H1 (cell line): ENCODE measurements around the gene ARHGEF38. TPM values are rescaled to one million over a fixed set of nuclear protein-coding genes. Genes with fewer than 3 reads are reported as not detected.

Experiments used
- CTCF ChIA-PET: fragments of 300-600 bp; sonication (Branson Sonifier 250); formaldehyde crosslinking; loops from one replicate; lab custom pipeline; 2021; ENCODE audit not compliant: partially characterized antibody; lab: Charles Lee
- POLR2A ChIA-PET: fragments of 300-600 bp; sonication (Branson Sonifier 250); formaldehyde crosslinking; loops from one replicate; lab custom pipeline; 2021; ENCODE audit warnings: inconsistent platforms; ENCODE audit not compliant: partially characterized antibody; lab: Charles Lee
- DNase-seq, 2 experiments: peaks; one replicate each; pipeline versions ENCODE4 v3.0.0 to v3.0.0-alpha.2; 2010 to 2022; ENCODE audit warnings: low spot score in 2 of 2, low read depth in 1 of 2, mixed read lengths in 1 of 2
- FAIRE-seq: peaks from 2 replicates; lab custom pipeline; 2011; peaks lifted over from hg19 to GRCh38; lab: Jason Lieb, UNC
- H2AFZ ChIP-seq: 2 replicates; pipeline ENCODE4 v1.8.1; 2012; ENCODE audit warnings: low read length, inconsistent platforms
- H2AK5ac ChIP-seq: 2 replicates; pipeline ENCODE4 v1.6.1; 2013; ENCODE audit warnings: low read depth, low read length
- H2BK120ac ChIP-seq: replicated peaks from 2 replicates; pipeline ENCODE3; 2013; ENCODE audit warnings: low read depth, low read length, inconsistent platforms
- H2BK12ac ChIP-seq: 2 replicates; pipeline ENCODE4 v1.6.1; 2013; ENCODE audit warnings: low read depth, low read length
- H2BK15ac ChIP-seq: 2 replicates; pipeline ENCODE4 v1.6.1; 2013; ENCODE audit warnings: low read length
- H2BK20ac ChIP-seq: 2 replicates; pipeline ENCODE4 v1.6.1; 2013; ENCODE audit warnings: low read length
- H2BK5ac ChIP-seq: 2 replicates; pipeline ENCODE4 v1.6.1; 2013; ENCODE audit warnings: low read depth, low read length
- H3K14ac ChIP-seq: 2 replicates; pipeline ENCODE4 v1.6.1; 2013; ENCODE audit warnings: inconsistent platforms; ENCODE audit not compliant: insufficient read length
- H3K18ac ChIP-seq: 2 replicates; pipeline ENCODE4 v1.6.1; 2013; ENCODE audit warnings: low read length; ENCODE audit errors: extremely low read depth
- H3K23ac ChIP-seq: 2 replicates; pipeline ENCODE4 v1.6.1; 2013; ENCODE audit warnings: inconsistent platforms; ENCODE audit not compliant: insufficient read length
- H3K23me2 ChIP-seq: 2 replicates; pipeline ENCODE4 v1.6.1; 2013; ENCODE audit warnings: low read depth, low read length
- H3K27ac ChIP-seq: 2 replicates; pipeline ENCODE4 v1.6.1; 2011; ENCODE audit warnings: low read depth, low read length, inconsistent platforms
- H3K27me3 ChIP-seq, 4 experiments: replicated peaks in 1 of 4; 1 replicate in 1 of 4; 2 replicates in 3 of 4; pipeline versions ENCODE4 v1.6.1 to v1.8.1; 2011 to 2013; ENCODE audit warnings: low read length in 3 of 4, mild to moderate bottlenecking in 3 of 4, inconsistent platforms in 2 of 4, mixed read lengths in 2 of 4, moderate library complexity in 1 of 4; ENCODE audit not compliant: control insufficient read depth in 3 of 4, insufficient read depth in 3 of 4; ENCODE audit errors: extremely low read depth in 1 of 4
- H3K36me3 ChIP-seq, 4 experiments: 2 replicates each; pipeline versions ENCODE4 v1.6.1 to v1.8.1; 2011 to 2013; ENCODE audit warnings: mild to moderate bottlenecking in 4 of 4, low read length in 3 of 4, moderate library complexity in 2 of 4, control low read depth in 1 of 4, inconsistent platforms in 1 of 4; ENCODE audit not compliant: insufficient read depth in 4 of 4, control insufficient read depth in 2 of 4
- H3K4ac ChIP-seq: replicated peaks from 2 replicates; pipeline ENCODE3; 2013; ENCODE audit warnings: low read length, low read depth, mixed read lengths, inconsistent platforms; ENCODE audit not compliant: insufficient read length
- H3K4me1 ChIP-seq, 4 experiments: replicated peaks in 1 of 4; 1 replicate in 1 of 4; 2 replicates in 3 of 4; pipeline versions ENCODE4 v1.6.1 to v1.8.1; 2011 to 2013; ENCODE audit warnings: low read length in 3 of 4, inconsistent platforms in 2 of 4, mixed read lengths in 1 of 4; ENCODE audit not compliant: insufficient read depth in 4 of 4, control insufficient read depth in 3 of 4
- H3K4me2 ChIP-seq, 2 experiments: 2 replicates each; pipeline versions ENCODE4 v1.6.1 to v1.8.1; 2011 to 2013; ENCODE audit warnings: low read depth in 2 of 2, low read length in 2 of 2, control low read depth in 1 of 2, inconsistent platforms in 1 of 2, mild to moderate bottlenecking in 1 of 2; ENCODE audit not compliant: insufficient read depth in 1 of 2
- H3K4me3 ChIP-seq, 4 experiments: fragments of 200-600, 300-600 bp in 1 of 4; sonication (generic), shearing (Covaris generic), sonication (Bioruptor Twin) in 1 of 4; 2 replicates each; pipeline versions ENCODE4 v1.5.1 to v1.8.1; 2011 to 2016; ENCODE audit warnings: low read length in 4 of 4, low read depth in 3 of 4, control low read depth in 2 of 4, inconsistent platforms in 2 of 4, mild to moderate bottlenecking in 2 of 4, mixed read lengths in 1 of 4, moderate library complexity in 1 of 4; ENCODE audit not compliant: insufficient read depth in 2 of 4; ENCODE audit errors: extremely low read depth in 1 of 4
- H3K56ac ChIP-seq: replicated peaks from 2 replicates; pipeline ENCODE3; 2013; ENCODE audit warnings: low read depth, mild to moderate bottlenecking, mixed read lengths, low read length, inconsistent platforms; ENCODE audit not compliant: insufficient read length
- H3K79me1 ChIP-seq: 2 replicates; pipeline ENCODE4 v1.6.1; 2013; ENCODE audit warnings: low read depth, low read length, control low read depth
- H3K79me2 ChIP-seq, 2 experiments: 2 replicates each; pipeline versions ENCODE4 v1.6.1 to v1.8.1; 2012 to 2013; ENCODE audit warnings: low read length in 2 of 2, mild to moderate bottlenecking in 2 of 2, inconsistent platforms in 1 of 2; ENCODE audit not compliant: insufficient read depth in 2 of 2, control insufficient read depth in 1 of 2
- H3K9ac ChIP-seq, 4 experiments: replicated peaks in 1 of 4; 1 replicate in 1 of 4; 2 replicates in 3 of 4; pipeline versions ENCODE4 v1.6.1 to v1.8.1; 2011 to 2013; ENCODE audit warnings: low read depth in 3 of 4, low read length in 3 of 4, control low read depth in 2 of 4, mild to moderate bottlenecking in 2 of 4, moderate library complexity in 2 of 4, inconsistent platforms in 1 of 4; ENCODE audit errors: extremely low read depth in 1 of 4
- H3K9me3 ChIP-seq, 2 experiments: 2 replicates each; pipeline versions ENCODE4 v1.6.1 to v1.8.1; 2012 to 2013; ENCODE audit warnings: mild to moderate bottlenecking in 2 of 2, moderate library complexity in 2 of 2, control low read depth in 1 of 2, inconsistent platforms in 1 of 2, low read depth in 1 of 2, low read length in 1 of 2, mixed read lengths in 1 of 2; ENCODE audit not compliant: insufficient read depth in 2 of 2
- H4K20me1 ChIP-seq, 2 experiments: replicated peaks in 1 of 2; 2 replicates each; pipeline versions ENCODE3 to v1.8.1; 2011 to 2013; ENCODE audit warnings: inconsistent platforms in 2 of 2, low read length in 2 of 2, mild to moderate bottlenecking in 1 of 2; ENCODE audit not compliant: insufficient read depth in 2 of 2, control insufficient read depth in 1 of 2
- H4K5ac ChIP-seq: 2 replicates; pipeline ENCODE4 v1.6.1; 2013; ENCODE audit warnings: low read length, low read depth, mixed read lengths, inconsistent platforms; ENCODE audit not compliant: insufficient read length
- H4K8ac ChIP-seq: 2 replicates; pipeline ENCODE4 v1.8.0; 2013; ENCODE audit warnings: mild to moderate bottlenecking, moderate library complexity, low read length, inconsistent platforms; ENCODE audit not compliant: insufficient read depth; ENCODE audit errors: extremely low read depth
- H4K91ac ChIP-seq: replicated peaks from 2 replicates; pipeline ENCODE3; 2013; ENCODE audit warnings: low read length, mixed read lengths, inconsistent platforms; ENCODE audit not compliant: insufficient read length
- CEBPB ChIP-seq: IDR thresholded peaks from 2 replicates; pipeline ENCODE4 v1.6.1; 2012; ENCODE audit warnings: low read depth, low read length
- CREB1 ChIP-seq: IDR thresholded peaks from 2 replicates; pipeline ENCODE4 v1.6.1; 2012; ENCODE audit warnings: inconsistent platforms
- JUND ChIP-seq: IDR thresholded peaks from 2 replicates; pipeline ENCODE4 v1.6.1; 2011; ENCODE audit warnings: mild to moderate bottlenecking, improper control_type of control experiment, low read length
- KDM4A ChIP-seq: IDR thresholded peaks from one replicate; pipeline ENCODE4 v1.7.1; 2012; ENCODE audit warnings: low read depth, mild to moderate bottlenecking, moderate library complexity, low read length, inconsistent platforms; ENCODE audit not compliant: severe bottlenecking
- POLR2AphosphoS5 ChIP-seq: IDR thresholded peaks from 2 replicates; pipeline ENCODE4 v1.6.1; 2011; ENCODE audit warnings: low read depth, low read length
- POU5F1 ChIP-seq: IDR thresholded peaks from 2 replicates; pipeline ENCODE4 v1.6.1; 2011; ENCODE audit warnings: low read depth, mild to moderate bottlenecking, low read length, moderate library complexity
- RBBP5 ChIP-seq: IDR thresholded peaks from 2 replicates; pipeline ENCODE4 v1.7.1; 2012; ENCODE audit warnings: low read depth, mild to moderate bottlenecking, inconsistent platforms, low read length, moderate library complexity, borderline replicate concordance
- SAP30 ChIP-seq: fragments of 300-600 bp; sonication (generic); IDR thresholded peaks from 2 replicates; pipeline ENCODE4 v1.7.1; 2012; ENCODE audit warnings: low read length, moderate library complexity, mild to moderate bottlenecking, inconsistent platforms; ENCODE audit not compliant: insufficient read depth, insufficient replicate concordance
- SUZ12 ChIP-seq: fragments of 200-600 bp; sonication (generic); IDR thresholded peaks from 2 replicates; pipeline ENCODE4 v1.6.1; 2012; ENCODE audit warnings: mild to moderate bottlenecking, inconsistent platforms, low read length, moderate library complexity, mixed read lengths
- WGBS, 2 experiments: shearing (Covaris generic) in 1 of 2; methylation state at CpG; one replicate each; pipeline versions ENCODE4 v1.1.6 to v1.1.7; 2013 to 2015; ENCODE audit warnings: low lambda C conversion rate in 2 of 2, mixed read lengths in 2 of 2, inconsistent platforms in 1 of 2, low coverage in 1 of 2, missing lambda C conversion rate in 1 of 2; ENCODE audit not compliant: insufficient replicate concordance in 2 of 2, insufficient coverage in 1 of 2, insufficient read length in 1 of 2; ENCODE audit errors: extremely low coverage in 1 of 2, missing lambda C conversion rate in 1 of 2; 5-methylcytosine and 5-hydroxymethylcytosine counted together
- polyA plus RNA-seq, 7 experiments: library from polyadenylated mRNA; depleted of rRNA in 3 of 7; stranded (reverse) in 5 of 7; unstranded in 2 of 7; fragments of >200 nt in 5 of 7; fragments of 200-250 nt in 2 of 7; gene quantifications; 1 replicate in 5 of 7; 2 replicates in 1 of 7; 4 replicates in 1 of 7; pipeline versions ENCODE4 v1.2.1 to v1.2.3, GENCODE V29; 2011 to 2013; ENCODE audit warnings: missing spikeins in 2 of 7, mixed read lengths in 2 of 7
- total RNA-seq: library from RNA; stranded (reverse); fragmentation: NEBNext Ultra II Directional; extraction: Animal tissue kit (Norgen Biotek cat#: 25700); gene quantifications from 2 replicates; pipeline ENCODE4 v1.2.1, GENCODE V29; 2021

The ARHGEF38 gene
- total and polyA plus RNA-seq, 2 of the 8 experiments (the other 6 are each of a cell fraction or from before 2014, with no cell fraction given): not detected

DNA sequence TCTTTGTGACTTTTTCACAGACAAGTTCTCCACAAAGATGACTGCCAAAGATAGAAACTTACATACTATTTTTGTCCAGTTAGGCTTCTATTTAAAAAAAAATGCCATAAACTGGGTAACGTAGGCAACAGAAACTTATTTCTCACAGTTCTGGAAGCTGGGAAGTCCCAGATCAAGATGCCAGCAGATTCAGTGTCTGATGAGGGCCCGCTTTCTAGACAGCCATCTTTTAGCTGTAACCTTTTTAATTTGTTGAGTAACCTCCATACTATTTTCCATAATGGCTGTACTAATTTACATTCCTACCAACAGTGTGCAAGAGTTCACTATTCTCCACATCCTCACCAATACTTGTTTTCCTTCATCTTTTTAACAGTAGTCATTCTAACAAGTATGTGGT is 55.5 kb downstream of the ARHGEF38 start:
- no peak overlapping the region for H2BK15ac ChIP-seq
- no peak overlapping the region for H2BK5ac ChIP-seq
- no peak overlapping the region for H4K91ac ChIP-seq
- no peak overlapping the region for H2AFZ ChIP-seq
- H3K4me1 ChIP-seq: no peaks in the 10 kb centered on the region
- H3K56ac ChIP-seq: no peak overlapping the region
- no peak overlapping the region for H4K5ac ChIP-seq
- no peak overlapping the region for H2BK12ac ChIP-seq
- POLR2A ChIA-PET: no interaction called here
- no peaks in the 10 kb centered on the region for H3K27me3 ChIP-seq
- H3K23me2 ChIP-seq: no peaks in the 10 kb centered on the region
- H4K8ac ChIP-seq: no peak overlapping the region
- no peak for FAIRE-seq
- H3K4me2 ChIP-seq: no peak overlapping the region
- no peak overlapping the region for H3K23ac ChIP-seq
- 85% methylated on average over 2 of the region's 2 CpGs; no CpG with 5 or more reads in 1 of the 2 experiments for WGBS, 2 experiments
- H3K18ac ChIP-seq: no peak overlapping the region
- H3K36me3 ChIP-seq: no peaks in the 10 kb centered on the region
- no peak overlapping the region for H2BK120ac ChIP-seq
- no peak overlapping the region for H3K27ac ChIP-seq
- DNase-seq: no peak
- no peaks in the 10 kb centered on the region for H3K79me2 ChIP-seq
- H3K9ac ChIP-seq: no peak overlapping the region
- H3K4me3 ChIP-seq: no peak overlapping the region
- no peak overlapping the region for H3K4ac ChIP-seq
- H2BK20ac ChIP-seq: no peak overlapping the region
- H3K79me1 ChIP-seq: no peaks in the 10 kb centered on the region
- no peak overlapping the region for H2AK5ac ChIP-seq
- CTCF ChIA-PET: interaction anchor here (1.2 to 1.5 kb wide), 2 partner anchors 11 to 59 kb away, joined by 3 read pairs; no protein-coding TSS in a partner anchor
- no peaks in the 10 kb centered on the region for H3K9me3 ChIP-seq
- no peaks in the 10 kb centered on the region for H4K20me1 ChIP-seq
- H3K14ac ChIP-seq: no peak overlapping the region
- TF ChIP-seq SAP30: no peak
- no peak for TF ChIP-seq RBBP5
- TF ChIP-seq KDM4A: no peak
- no peak for TF ChIP-seq CEBPB
- no peak for TF ChIP-seq CREB1
- TF ChIP-seq SUZ12: no peak
- no peak for TF ChIP-seq POLR2AphosphoS5
- no peak for TF ChIP-seq JUND
- no peak for TF ChIP-seq POU5F1
